ENCODE results near the gene SHANK1.

DNA sequence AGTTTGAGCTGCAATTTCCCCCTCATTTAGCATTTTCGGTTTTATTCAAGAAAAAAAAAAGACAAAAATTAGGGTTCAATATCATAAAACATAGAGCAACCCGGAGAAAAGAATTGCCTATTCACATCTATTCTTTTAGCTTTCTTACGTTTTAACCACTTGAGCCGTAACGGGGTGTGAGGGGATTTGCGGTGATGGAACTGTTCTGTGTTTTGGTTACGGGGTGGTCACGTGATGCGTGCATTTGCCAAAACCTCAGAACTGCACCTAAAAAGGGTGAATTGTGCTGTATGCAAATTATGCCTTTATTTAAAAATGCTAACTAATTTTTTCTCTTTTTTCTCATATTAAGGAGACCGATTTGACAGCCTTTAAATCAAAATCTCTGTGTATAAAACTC, 25.6 kb upstream of the SHANK1 start:
- TF ChIP-seq, protein P1, sequence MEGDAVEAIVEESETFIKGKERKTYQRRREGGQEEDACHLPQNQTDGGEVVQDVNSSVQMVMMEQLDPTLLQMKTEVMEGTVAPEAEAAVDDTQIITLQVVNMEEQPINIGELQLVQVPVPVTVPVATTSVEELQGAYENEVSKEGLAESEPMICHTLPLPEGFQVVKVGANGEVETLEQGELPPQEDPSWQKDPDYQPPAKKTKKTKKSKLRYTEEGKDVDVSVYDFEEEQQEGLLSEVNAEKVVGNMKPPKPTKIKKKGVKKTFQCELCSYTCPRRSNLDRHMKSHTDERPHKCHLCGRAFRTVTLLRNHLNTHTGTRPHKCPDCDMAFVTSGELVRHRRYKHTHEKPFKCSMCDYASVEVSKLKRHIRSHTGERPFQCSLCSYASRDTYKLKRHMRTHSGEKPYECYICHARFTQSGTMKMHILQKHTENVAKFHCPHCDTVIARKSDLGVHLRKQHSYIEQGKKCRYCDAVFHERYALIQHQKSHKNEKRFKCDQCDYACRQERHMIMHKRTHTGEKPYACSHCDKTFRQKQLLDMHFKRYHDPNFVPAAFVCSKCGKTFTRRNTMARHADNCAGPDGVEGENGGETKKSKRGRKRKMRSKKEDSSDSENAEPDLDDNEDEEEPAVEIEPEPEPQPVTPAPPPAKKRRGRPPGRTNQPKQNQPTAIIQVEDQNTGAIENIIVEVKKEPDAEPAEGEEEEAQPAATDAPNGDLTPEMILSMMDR (conservative IDR thresholded peaks at IDR 0.05; ENCODE audit: low read length): no peak
- no peak for TF ChIP-seq EZH2phosphoT487 (IDR thresholded peaks at IDR 0.05; ENCODE audit: borderline replicate concordance)
